Measurements from ENCODE around the gene INO80D.
"Not testable (repeated sequence)": the region's sequence is repeated elsewhere in the genome, so short reads cannot be mapped to it uniquely, and the experiment has no call there.

INO80D gene

GRCh38 chr2:205976934-205977659 is 108.9 kb downstream of the INO80D start:
- DNase-seq: not testable (repeated sequence)

GRCh38 chr2:205976120-205976814 is 109.7 kb downstream of the INO80D start:
- DNase-seq: no peak

- no peak for DNase-seq
These were observed 110.7 kb downstream of the INO80D start for GRCh38 chr2:205975082-205975949.

GRCh38 chr2:205972113-205972512 is 113.9 kb downstream of the INO80D start:
- DNase-seq: no peak

GRCh38 chr2:205970348-205970747 is 115.6 kb downstream of the INO80D start:
- DNase-seq: no peak

GRCh38 chr2:205969584-205969983 is 116.4 kb downstream of the INO80D start:
- DNase-seq: no peak

- DNase-seq: no peak
These were observed 118.4 kb downstream of the INO80D start for GRCh38 chr2:205967391-205968075.

- no peak for DNase-seq
These were observed 120.3 kb downstream of the INO80D start for GRCh38 chr2:205965707-205966106.

GRCh38 chr2:205964111-205964761 is 121.7 kb downstream of the INO80D start:
- no peak for DNase-seq

- DNase-seq: no peak
These were observed 126.5 kb downstream of the INO80D start for GRCh38 chr2:205959521-205959920.

- DNase-seq: no peak
These were observed 128.4 kb downstream of the INO80D start for GRCh38 chr2:205957452-205958154.

- no peak for DNase-seq
These were observed 131.3 kb downstream of the INO80D start for GRCh38 chr2:205954707-205955106.

- no peak for DNase-seq
These were observed 133.7 kb downstream of the INO80D start for GRCh38 chr2:205952282-205952681.

GRCh38 chr2:205948883-205949282 is 137.1 kb downstream of the INO80D start:
- DNase-seq: no peak

- no peak for DNase-seq
These were observed 137.5 kb downstream of the INO80D start for GRCh38 chr2:205948496-205948837.

- peak in 5 of 6 experiments; percentile 3 to 33 (median 14) for DNase-seq
These were observed 138.1 kb downstream of the INO80D start for GRCh38 chr2:205947621-205948495.

GRCh38 chr2:205946226-205946625 is 139.7 kb downstream of the INO80D start:
- no peak for DNase-seq
